ENCODE results near the gene ARHGAP35.
"Not testable (repeated sequence)": the region's sequence is repeated elsewhere in the genome, so short reads cannot be mapped to it uniquely, and the experiment has no call there.

The ARHGAP35 gene

GRCh38 chr19:46872967-46873366 lies 12.2 kb downstream of the ARHGAP35 start:
- no peak for DNase-seq

DNA sequence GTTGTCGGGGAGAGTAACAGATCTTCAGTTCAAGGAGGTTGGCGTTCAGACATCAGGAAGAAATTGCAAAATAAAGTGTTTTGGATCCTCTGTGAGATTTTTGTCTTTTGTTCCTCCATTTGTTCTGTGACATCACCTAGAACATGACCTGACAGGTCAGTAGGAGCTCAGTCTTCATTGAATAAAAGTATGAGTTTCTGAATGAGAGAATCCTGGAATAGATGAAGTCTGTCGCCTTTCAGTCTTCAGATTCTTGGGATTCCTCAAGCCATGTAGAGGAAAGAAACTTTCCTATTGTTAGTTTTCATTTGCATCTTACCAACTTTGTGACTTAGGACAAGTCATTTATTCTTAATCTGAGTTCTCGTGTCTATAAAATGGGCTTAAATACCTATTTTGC lies 14.4 kb downstream of the ARHGAP35 start:
- no peak for DNase-seq

- no peak for DNase-seq
Observed at GRCh38 chr19:46875657-46876056, 14.9 kb downstream of the ARHGAP35 start.

DNA sequence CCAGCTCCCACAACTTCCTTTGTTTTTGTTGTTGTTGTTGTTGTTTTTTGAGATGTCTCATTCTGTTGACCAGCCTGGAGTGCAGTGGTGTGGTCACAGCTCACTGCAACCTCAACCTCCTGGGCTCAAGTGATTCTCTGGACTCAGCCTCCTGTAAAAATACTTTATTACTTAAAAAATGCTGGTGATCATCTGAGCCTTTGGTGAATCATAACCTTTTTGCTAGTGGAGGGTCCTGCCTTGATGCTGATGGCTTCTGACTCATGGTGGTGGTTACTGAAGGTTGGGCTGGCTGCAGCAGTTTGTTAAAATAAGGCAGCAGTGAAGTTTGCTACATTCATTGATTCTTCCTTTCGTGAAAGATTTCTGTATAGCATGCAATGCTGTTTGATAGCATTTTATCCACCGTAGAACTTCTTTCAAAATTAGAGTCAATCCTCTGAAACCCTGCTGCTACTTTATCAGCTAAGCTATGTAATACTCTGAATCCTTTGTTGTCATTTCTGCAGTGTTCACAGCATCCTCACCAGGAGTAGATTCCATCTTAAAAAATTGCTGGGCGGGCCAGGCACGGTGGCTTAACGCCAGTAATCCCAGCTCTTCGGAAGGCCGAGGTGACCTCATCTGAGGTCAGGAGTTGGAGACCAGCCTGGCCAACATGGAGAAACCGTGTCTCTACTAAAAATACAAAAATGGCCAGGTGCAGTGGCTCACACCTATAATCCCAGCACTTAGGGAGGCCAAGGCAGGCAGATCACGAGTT lies 18.0 kb downstream of the ARHGAP35 start:
- DNase-seq: no peak

GRCh38 chr19:46880431-46880830 lies 19.6 kb downstream of the ARHGAP35 start:
- no peak for DNase-seq

DNA sequence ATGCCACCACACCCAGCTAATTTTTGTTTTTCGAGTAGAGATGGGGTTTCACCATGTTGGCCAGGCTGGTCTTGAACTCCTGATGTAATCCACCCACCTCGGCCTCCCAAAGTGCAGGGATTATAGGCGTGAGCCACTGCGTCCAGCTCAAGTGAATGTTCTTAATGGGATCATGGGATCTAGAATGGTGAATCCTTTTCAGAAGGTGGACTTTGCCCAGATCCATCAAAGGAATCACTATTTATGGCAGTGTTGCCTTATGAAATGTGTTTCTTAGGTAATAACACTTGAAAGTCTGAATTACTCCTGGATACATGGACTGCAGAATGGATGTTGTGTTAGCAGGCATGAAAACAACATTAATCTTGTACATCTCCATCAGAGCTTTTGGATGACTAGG lies 20.3 kb downstream of the ARHGAP35 start:
- no peak for DNase-seq

DNA sequence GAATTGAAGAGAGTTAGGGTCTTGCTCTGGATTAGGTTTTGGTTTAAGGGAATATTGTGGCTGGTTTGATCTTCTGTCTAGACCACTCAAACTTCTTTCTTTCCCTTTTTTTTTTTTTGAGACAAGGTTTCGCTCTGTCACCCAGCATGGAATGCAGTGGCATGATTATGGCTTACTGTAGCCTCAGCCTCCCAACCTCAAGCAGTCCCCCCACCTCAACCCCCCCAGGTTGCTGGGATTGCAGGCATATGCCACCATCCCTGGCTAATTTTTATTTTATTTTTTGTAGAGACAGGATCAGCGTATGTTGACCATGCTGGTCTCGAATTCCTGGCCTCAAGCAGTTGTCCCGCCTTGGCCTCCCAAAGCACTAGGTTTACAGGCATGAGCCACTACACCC lies 21.2 kb downstream of the ARHGAP35 start:
- no peak for DNase-seq

GRCh38 chr19:46882751-46883150 lies 22.0 kb downstream of the ARHGAP35 start:
- DNase-seq: not testable (repeated sequence)

DNA sequence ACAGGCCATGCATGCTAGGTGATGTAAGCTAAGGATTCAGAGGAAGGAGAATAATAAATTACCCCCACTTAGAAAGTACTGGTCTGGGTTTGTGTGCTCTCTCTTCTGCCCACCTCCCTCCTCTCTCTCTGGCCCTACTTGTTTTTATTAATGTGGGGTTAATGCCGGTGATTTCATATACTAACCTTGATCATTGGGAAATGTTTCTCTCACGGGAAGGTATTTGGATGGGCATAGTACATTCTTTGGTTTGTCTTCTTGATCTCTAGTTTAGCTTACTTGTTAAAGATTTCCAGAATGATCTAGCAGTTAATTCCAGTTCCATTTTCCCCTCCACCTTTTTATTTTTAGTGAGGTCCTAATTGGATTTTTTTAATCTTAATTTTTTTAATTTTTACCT lies 24.6 kb downstream of the ARHGAP35 start:
- no peak for DNase-seq

DNA sequence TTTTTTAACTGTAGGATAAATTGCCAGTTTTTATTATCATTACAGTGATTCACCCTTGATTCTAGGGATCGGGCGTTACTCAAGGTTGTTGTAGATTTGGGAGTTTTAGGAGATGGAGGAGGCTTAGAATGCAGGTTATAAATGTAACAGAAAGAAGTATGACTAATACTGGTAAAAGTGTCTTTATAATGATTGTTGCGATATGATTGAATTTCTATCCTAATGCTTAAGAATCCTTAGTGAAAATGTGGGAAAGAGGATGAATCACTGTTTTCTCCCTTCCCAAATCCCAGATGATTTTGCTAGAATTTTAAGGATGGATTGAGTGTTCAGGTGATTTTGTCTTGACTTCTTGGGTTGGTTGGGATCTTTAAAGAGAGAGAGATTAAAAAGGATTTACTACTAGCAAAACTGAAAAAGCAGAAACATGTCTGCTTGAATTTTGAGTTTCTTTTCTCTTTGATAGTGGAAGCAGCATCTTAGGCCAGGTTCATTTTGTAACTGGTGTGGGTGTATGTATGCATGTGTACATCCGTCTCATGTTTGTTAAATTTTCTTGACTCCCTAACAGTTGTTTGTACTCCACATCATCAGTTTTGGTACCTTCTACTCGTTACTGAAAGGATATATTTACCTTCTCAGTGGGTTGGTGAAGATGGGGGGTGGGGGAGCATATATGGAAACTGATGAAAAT lies 25.9 kb downstream of the ARHGAP35 start:
- no peak for DNase-seq

GRCh38 chr19:46887240-46887782 lies 26.5 kb downstream of the ARHGAP35 start:
- no peak for DNase-seq

DNA sequence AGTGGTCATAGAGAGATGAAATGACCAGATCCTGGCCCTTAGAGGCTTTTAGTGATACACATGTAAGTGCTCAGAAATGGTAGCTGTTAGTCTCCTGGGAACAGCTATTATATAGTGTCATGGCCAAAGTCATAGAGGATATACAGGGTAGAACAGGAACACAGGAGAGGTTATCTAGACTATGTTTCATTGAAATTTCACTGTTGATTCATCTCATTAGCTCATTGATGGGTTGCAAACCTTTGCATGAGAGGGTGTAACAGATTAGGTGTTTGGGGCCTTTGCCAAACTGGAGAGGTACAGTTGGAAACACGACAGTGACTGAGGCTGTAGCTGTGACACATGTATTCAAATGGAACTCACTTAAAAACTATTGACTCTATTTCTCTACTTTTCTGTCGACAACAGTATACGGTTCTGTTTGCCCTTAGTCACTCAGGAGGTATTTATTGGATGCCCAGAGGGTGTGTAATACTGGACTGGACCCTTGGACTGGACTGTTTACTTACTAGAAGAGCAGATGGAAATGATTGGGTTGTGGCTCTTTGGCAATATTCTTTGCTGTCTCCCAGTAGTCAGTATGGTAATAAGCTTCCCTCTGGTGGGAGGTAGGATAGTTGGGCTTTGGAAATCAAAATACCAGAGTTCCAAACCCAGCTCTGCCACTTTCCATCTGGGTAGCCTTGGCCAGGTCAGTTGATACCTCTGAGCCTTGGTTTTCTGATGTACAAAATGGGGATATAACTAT lies 29.8 kb downstream of the ARHGAP35 start:
- no peak for DNase-seq

DNA sequence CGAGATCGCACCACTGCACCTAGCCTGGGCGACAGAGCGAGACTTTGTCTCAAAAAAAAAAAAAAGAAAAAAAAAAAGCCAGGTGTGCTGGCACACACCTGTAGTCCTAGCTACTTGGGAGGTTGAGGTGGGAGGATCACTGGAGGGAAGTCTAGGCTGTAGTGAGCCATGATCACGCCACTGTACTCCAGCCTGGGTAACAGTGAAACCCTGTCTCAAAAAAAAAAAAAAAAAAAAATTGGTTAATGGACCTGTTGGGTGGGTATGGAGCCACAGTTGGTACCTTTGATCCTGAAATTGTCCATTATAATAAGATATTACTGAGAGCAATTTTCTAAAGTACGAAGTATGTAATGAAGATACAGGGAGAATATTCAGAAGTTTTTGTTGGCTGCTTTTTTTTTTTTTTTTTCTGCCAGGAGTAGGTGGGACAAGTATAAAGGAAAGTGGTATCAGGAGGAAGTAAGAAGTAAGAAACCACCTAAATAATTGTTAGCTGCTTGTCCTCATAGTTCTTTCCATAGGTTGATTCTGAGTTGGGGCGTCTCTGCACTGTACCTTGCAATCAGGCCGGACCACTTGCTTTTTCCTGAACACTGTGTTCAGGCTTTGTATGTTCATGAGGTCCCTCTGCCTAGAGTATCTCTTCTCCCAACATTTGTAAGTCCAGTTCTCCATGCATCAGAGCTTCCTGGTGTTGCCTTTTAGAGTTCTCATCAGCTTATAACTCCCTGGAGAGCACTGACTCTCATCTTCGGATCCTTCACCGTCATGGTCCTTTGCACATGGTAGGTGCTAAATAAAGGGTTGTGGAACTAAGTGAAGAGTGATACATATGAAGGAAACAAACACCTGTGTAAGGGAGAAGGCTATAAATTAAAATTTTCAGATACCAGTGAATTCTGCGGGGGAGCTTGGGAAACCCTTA lies 31.7 kb downstream of the ARHGAP35 start:
- no peak for DNase-seq

GRCh38 chr19:46896076-46896794 lies 35.4 kb downstream of the ARHGAP35 start:
- no peak for DNase-seq

DNA sequence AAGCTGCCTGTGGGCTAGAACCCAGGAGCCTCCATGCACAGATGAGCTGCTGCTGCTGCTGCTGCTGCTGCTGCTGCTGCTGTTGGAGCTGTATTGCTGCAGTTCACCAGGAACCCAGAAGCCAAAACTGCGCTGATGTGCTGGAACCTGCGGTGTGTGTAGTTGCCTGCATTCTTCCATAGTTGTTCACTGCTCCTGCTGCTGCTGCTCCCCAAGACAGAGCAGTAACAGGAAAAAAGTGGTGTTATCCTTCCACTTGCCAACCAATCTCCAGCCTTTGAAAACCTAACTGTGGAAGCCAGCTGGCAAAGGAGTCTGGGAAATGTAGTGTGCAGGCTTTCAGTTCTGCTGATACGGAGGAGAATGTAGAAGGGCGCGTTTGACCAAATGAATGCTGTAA lies 37.9 kb downstream of the ARHGAP35 start:
- DNase-seq: no peak

- DNase-seq: no peak
Observed at GRCh38 chr19:46900341-46900740, 39.5 kb downstream of the ARHGAP35 start.

- no peak for DNase-seq
Observed at GRCh38 chr19:46901701-46902401, 41.1 kb downstream of the ARHGAP35 start.

GRCh38 chr19:46902402-46902766 lies 41.6 kb downstream of the ARHGAP35 start:
- no peak for DNase-seq

- no peak for DNase-seq
Observed at GRCh38 chr19:46903458-46903857, 42.7 kb downstream of the ARHGAP35 start.

GRCh38 chr19:46904114-46905060 lies 43.6 kb downstream of the ARHGAP35 start:
- no peak for DNase-seq
